ENCODE data around the gene BRCA1.

Gene BRCA1

GRCh38 chr17:42999003-42999525 lies 126.1 kb downstream of the BRCA1 start:
- DNase-seq = no peak

GRCh38 chr17:42997984-42998938 lies 126.9 kb downstream of the BRCA1 start, which contains the start of gene RPL27:
Gene RPL27, plus strand, starts transcription at chr17:42998419. Its CDS starts 332 bp downstream, at chr17:42998751.
- DNase-seq = peak; percentile 99

- DNase-seq = no peak
These were observed 127.7 kb downstream of the BRCA1 start for GRCh38 chr17:42997390-42997983.
